Activated CD4-positive, alpha-beta T cell treated with anti-CD3 and anti-CD28 coated beads, Interleukin-2, amount 50 U/mL, for 24 hours (primary cell): ENCODE results near the gene GALNT13.

Experiments
- DNase-seq, 2 donors: peaks; one replicate each; pipeline ENCODE4 v3.0.0-alpha.2; 2020; ENCODE audit warnings: low read depth in 1 of 2, low spot score in 1 of 2

The GALNT13 gene

DNA sequence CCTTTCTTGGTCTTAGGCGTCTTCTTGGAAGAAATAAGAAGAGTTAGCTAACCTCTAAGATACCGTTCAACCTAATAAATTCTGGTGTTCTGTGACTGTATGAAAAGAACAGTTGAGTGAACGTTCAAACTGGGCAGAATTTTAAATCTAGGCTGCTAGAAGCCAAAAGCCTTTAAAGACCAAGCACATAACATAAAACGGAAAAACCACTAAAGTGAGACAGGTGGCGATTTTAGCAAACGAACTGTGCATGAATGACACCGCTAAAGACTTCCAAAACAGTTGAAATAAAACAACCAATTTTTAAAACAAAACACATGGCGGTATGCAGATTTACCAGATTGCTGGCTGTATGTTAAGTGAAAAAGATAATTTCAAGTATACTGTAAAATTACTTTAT, 73.1 kb downstream of the GALNT13 start:
- no peak for DNase-seq

GRCh38 chr2:153946036-153946435, 74.3 kb downstream of the GALNT13 start:
- DNase-seq = no peak

DNA sequence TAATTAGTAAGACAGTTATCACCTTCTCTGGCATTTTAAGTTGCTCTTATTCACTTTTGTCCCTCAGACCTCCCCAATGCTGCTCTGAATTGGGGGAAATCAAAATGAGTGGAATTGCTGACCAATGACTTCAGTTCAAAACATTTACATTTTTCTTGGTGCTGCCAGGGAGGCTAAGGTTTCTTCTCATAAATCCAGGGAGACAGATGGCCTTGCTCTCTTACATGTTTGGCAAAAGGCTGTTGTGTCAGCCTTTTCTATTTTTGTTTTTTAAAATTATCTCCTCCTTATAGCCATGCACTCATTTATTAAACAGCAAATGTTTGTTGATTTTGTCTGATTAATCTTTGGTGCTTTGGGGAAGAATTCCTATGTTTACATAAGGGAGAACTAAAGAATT, 82.0 kb downstream of the GALNT13 start:
- DNase-seq = no peak

- no peak for DNase-seq
These were observed 91.5 kb downstream of the GALNT13 start for GRCh38 chr2:153963256-153963655.

- no peak for DNase-seq
These were observed 95.7 kb downstream of the GALNT13 start for GRCh38 chr2:153967248-153967973.

- DNase-seq = no peak
These were observed 99.5 kb downstream of the GALNT13 start for GRCh38 chr2:153971250-153971649.

DNA sequence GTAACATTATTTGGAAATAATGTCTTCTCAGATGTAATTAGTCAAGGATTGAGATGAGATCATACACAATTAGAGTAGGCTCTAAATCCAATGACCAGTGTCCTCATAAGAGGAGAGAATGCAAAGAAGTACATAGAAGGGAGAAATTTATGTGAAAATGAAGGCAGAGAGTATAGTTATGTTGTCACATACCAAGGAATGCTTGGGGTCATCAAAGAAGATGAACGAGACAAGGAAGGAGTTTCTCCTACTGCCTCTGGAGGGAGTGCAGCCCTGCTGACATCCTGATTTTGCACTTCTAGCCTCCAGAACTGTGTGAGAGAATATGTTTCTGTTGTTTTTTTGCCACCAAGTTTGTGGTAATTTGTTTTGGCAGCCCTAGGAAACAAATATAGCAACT, 100.1 kb downstream of the GALNT13 start:
- DNase-seq = no peak

- DNase-seq = no peak
These were observed 100.7 kb downstream of the GALNT13 start for GRCh38 chr2:153972412-153972811.

DNA sequence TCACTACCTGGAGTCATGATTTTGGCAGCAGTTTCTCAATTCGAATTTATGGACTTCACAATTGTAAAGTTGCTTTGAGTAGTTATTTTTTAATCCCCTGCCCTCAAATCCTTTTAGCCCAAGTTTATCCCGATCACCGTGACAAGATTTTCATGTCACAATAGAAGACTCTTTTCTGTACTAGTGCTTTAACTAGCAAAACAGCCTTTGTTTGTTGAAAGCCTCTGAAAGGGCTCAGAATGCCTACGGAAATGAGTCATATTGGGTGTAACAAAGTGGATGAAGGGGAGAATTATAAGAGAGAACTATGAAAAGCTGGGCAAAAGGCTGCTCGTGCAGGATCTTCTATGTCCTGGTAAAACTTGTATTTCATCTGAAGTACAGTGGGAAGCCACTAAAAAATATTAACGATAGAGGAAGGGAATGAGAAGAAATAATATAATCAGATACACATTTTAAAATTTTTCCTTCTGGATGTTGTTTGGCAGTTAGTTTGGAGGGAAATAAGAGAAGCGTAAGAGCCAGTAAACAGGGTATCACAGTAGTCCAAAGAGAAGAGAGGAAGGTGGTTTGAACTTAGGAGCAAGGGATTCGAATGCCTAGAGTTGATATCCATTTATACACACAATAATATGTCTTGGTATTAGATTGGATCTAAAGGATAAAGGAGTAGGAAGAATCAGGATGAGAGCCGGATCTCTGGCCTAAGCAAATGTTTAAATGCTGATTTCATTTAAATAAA, 114.9 kb downstream of the GALNT13 start:
- DNase-seq = no peak

GRCh38 chr2:153990771-153991170, 119.0 kb downstream of the GALNT13 start:
- DNase-seq = no peak

DNA sequence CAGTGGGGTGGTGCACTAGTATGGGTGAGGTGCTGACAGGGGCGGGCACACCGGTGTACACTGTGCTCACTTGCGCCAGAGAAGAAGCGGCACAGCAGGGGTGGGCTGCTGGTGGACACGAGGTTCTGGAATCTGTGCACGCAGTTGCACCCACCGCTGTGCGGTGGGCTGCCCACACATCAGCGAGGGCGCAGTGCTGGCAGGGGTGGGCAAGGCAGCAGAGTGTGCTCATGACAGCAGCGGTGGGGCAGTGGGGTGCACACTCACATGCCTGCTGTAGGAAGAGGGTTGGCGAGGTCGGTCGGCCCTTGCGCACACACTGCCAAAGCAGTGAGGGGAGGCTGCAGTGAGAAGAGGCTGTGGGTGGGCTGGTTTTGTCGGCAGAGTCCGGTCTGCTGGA, 141.8 kb downstream of the GALNT13 start:
- DNase-seq = no peak

GRCh38 chr2:154015233-154015632, 143.5 kb downstream of the GALNT13 start:
- DNase-seq = no peak

DNA sequence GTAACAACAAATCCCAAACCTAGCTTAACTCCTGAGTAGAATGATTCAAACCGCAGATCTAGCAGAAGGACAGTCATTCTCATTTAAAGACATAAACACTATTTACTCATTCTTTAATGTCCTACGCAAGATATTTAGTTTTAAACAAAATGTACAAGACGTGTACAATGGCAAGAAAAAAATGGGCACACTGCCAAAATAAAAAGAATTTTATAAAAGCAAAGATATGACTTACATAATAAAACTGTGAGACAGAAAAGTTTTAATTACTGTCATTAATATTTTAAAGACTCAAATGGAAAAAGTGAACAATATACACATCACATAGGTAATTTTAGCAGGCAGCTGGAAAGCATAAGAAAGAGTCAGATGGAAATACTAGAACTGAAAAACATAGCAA, 157.8 kb downstream of the GALNT13 start:
- DNase-seq = no peak

- no peak for DNase-seq
These were observed 160.5 kb downstream of the GALNT13 start for GRCh38 chr2:154032220-154032619.

DNA sequence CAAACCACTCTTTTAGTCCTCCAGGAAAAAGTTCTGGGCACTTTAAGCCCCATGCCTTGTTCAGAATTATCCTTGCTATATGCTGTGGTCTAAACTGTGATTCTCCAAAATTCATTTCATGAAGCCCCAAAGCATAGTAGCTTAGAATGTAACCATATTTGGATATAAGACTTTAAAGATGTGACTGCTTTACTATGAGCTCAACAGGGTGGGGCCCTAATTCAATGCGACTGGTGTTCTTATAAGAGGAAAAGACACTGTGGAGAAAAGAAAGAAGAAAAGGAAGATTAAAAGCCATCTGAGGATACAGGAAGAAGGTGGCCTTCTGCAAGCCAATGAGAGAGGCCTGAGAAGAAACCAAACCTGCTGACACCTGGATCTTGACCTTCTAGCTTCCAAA, 174.8 kb downstream of the GALNT13 start:
- DNase-seq = no peak

DNA sequence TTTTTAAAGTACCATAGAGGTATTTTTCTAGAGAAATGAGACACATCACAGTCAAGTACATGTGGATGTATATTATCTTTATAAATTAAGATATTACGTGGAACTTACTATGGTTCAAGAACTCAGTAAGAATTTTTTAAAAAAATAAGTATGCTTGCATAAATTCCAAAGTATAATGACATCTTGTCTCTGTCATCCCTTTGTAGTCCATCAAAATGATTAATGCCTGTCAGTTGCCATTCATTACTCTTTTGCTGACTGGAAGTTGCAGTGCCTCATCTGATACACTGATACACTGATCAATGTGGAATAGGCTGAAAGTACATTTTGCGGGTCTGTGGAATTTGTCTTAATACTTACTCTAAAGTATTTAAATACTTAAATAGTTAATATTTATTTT, 177.2 kb downstream of the GALNT13 start:
- no peak for DNase-seq

DNA sequence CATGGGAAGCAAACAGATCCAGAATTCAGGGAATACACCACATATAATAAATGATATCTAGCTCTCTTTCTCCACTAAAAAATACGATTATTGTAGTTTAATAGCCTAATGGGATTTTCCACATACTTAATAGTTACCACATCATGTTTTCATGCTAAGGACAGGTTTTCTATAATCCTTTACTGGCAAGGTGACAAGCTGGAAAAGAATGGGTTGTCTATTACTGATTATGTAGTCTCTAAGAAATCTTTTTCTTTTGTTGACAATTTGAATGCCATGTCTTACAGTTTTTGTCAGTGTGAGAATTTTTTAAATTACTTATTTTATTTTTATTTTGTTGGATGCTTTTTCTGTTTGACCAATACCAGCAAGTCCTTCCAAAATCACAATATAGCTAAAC, 177.8 kb downstream of the GALNT13 start:
- DNase-seq = no peak

GRCh38 chr2:154067124-154067523, 195.4 kb downstream of the GALNT13 start:
- no peak for DNase-seq

DNA sequence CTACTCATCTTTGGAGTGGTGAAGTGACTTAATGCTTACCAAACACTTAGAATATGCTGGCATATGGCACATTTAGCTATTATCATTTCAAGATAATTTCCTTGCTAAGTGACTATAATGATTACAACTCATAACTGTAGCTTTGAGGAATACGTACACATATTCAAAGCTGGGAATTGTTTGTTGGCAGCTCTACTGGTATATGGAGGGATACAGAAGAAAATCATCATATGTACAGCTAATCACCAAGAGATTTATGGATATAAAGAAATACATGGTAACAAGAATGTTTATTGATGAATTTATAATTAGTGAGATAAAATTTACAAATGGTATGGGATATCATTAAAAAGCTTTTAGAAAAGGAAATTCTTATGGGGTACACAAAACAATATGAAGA, 207.2 kb downstream of the GALNT13 start:
- DNase-seq = no peak

DNA sequence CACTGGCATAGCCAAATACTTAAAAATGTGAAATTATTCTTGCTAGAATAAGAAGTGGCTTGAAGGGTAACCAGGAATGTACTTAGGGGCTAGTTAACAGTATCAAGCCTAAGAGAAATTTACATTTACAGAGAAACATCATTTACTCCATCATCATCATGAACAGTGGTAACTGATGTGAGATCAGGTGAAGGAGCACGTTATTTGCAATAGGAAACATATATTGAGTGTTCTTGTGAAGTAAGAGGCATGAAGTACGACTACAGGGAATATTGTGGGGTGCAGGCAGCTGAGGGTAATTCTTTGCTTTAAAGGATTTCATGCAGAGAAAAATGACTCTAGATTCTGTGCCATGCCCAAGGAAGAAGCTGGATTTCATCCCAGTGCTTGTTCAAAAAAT, 220.8 kb downstream of the GALNT13 start:
- no peak for DNase-seq

GRCh38 chr2:154093856-154094255, 222.1 kb downstream of the GALNT13 start:
- DNase-seq = no peak

DNA sequence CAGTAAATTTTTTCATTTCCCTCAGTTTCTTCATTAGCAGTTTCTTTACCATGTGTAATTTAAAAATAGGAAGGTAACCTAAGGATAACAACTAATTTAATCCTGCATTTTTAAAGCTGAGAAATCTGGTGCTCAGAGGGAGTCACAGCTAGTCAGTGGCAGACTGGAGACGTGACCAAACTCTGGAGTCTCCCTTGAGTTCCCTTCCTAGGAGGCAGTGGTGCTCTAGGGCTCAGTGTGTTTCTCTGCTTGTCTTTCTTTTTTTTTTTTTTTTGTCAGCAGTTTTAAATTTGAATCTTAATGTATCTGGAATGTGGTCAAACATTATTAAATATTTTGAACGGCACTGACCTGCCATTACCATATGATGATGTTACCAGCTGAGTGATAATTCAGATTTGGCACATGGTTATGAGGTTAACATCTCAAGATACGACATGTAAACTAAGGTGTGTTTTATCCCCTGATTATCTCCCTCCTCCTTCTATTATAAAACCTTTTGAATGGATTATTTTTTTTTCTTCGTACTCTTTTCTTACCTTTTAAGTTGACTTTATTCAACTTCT, 226.2 kb downstream of the GALNT13 start:
- DNase-seq = no peak
